K562 (cell line): ENCODE measurements around the gene PAH. TPM values are rescaled to one million over a fixed set of nuclear protein-coding genes. Genes with fewer than 3 reads are reported as not detected.

Experiments
- ATAC-seq: fragments of 200-7000 bp; cut with Tn5 transposase; 3 replicates; pipeline ENCODE4 v1.9.1; 2020; ENCODE audit warnings: moderate library complexity
- BruUV-seq: library from RNA; stranded (reverse); fragments of 400-500 nt; replicated peaks from 2 replicates; lab custom pipeline; 2021; lab: Mats Ljungman, UMichigan
- CTCF ChIA-PET: fragments of 300-600 bp; formaldehyde crosslinking; extraction: SDS; loops from one replicate; lab custom pipeline; 2021; ENCODE audit warnings: low intra/inter-chr PET ratio; lab: Yijun Ruan, JAX
- POLR2A ChIA-PET: fragments of 300-600, 350-650 bp; sonication (Branson Sonifier 250); formaldehyde crosslinking; extraction: SDS; loops from one replicate; lab custom pipeline; 2021; ENCODE audit warnings: antibody characterized with exemption, inconsistent platforms; lab: Yijun Ruan, JAX
- DNase-seq, 4 experiments: peaks; one replicate each; pipeline versions ENCODE4 v3.0.0 to v3.0.0-alpha.2; 2011 to 2018; ENCODE audit warnings: low spot score in 3 of 4, mixed read lengths in 3 of 4; ENCODE audit errors: extremely low read depth in 1 of 4
- FAIRE-seq: peaks from 2 replicates; lab custom pipeline; 2011; peaks lifted over from hg19 to GRCh38; lab: Jason Lieb, UNC
- H2AFZ ChIP-seq: 2 replicates; pipeline ENCODE4 v1.6.0; 2011; ENCODE audit warnings: low read depth, low read length, control low read depth, inconsistent platforms
- H3K27ac ChIP-seq: fragments of 200-600 bp; 3 replicates; pipeline ENCODE4 v1.8.0; 2011; ENCODE audit warnings: low read depth, mild to moderate bottlenecking, control low read depth, inconsistent platforms, low read length, moderate library complexity, mixed read lengths; ENCODE audit errors: extremely low read depth
- H3K27me3 ChIP-seq, 2 experiments: fragments of 300-600 bp in 1 of 2; 2 replicates in 1 of 2; 3 replicates in 1 of 2; pipeline versions ENCODE4 v1.6.0 to v1.8.0; 2011; ENCODE audit warnings: inconsistent platforms in 2 of 2, low read length in 2 of 2, mild to moderate bottlenecking in 1 of 2, mixed read lengths in 1 of 2, moderate library complexity in 1 of 2; ENCODE audit not compliant: control insufficient read depth in 2 of 2, insufficient read depth in 2 of 2
- H3K36me3 ChIP-seq: fragments of 300-600 bp; 3 replicates; pipeline ENCODE4 v1.8.0; 2011; ENCODE audit warnings: mild to moderate bottlenecking, low read length, inconsistent platforms; ENCODE audit not compliant: control insufficient read depth, insufficient read depth
- H3K4me1 ChIP-seq, 2 experiments: fragments of 200-600 bp in 1 of 2; replicated peaks in 1 of 2; 2 replicates in 1 of 2; 3 replicates in 1 of 2; pipeline versions ENCODE4 v1.5.1 to v1.8.0; 2011; ENCODE audit warnings: inconsistent platforms in 2 of 2, low read length in 2 of 2, mild to moderate bottlenecking in 1 of 2, mixed read lengths in 1 of 2, moderate library complexity in 1 of 2; ENCODE audit not compliant: control insufficient read depth in 2 of 2, insufficient read depth in 2 of 2
- H3K4me2 ChIP-seq: 2 replicates; pipeline ENCODE4 v1.6.1; 2011; ENCODE audit warnings: low read length, control low read depth, inconsistent platforms, mixed read lengths; ENCODE audit not compliant: insufficient read depth
- H3K4me3 ChIP-seq: fragments of 200-600 bp; sonication (generic), shearing (Covaris generic); 2 replicates; pipeline ENCODE4 v1.5.1; 2016; ENCODE audit warnings: control low read depth, inconsistent platforms
- H3K79me2 ChIP-seq: fragments of 200-600 bp; 3 replicates; pipeline ENCODE4 v1.8.0; 2011; ENCODE audit warnings: low read length, inconsistent platforms; ENCODE audit not compliant: control insufficient read depth, insufficient read depth
- H3K9ac ChIP-seq, 2 experiments: 2 replicates each; pipeline versions ENCODE4 v1.6.0 to v1.6.1; 2011; ENCODE audit warnings: low read depth in 2 of 2, low read length in 2 of 2, control low read depth in 1 of 2, inconsistent platforms in 1 of 2, mild to moderate bottlenecking in 1 of 2, mixed read lengths in 1 of 2; ENCODE audit not compliant: insufficient read depth in 1 of 2
- H3K9me1 ChIP-seq: one replicate; pipeline ENCODE4 v1.6.0; 2011; ENCODE audit warnings: inconsistent platforms, mild to moderate bottlenecking, low read length, moderate library complexity; ENCODE audit not compliant: control insufficient read depth, insufficient read depth
- H3K9me3 ChIP-seq: replicated peaks from 2 replicates; pipeline ENCODE4 v1.5.1; 2011; ENCODE audit warnings: low read depth, low read length, inconsistent platforms; ENCODE audit not compliant: control insufficient read depth, insufficient read depth
- H4K20me1 ChIP-seq: replicated peaks from 2 replicates; pipeline ENCODE4 v1.6.1; 2011; ENCODE audit warnings: low read length, inconsistent platforms, mixed read lengths; ENCODE audit not compliant: control insufficient read depth, insufficient read depth
- ARID3A ChIP-seq: IDR thresholded peaks from 2 replicates; pipeline ENCODE4 v1.6.1; 2012; ENCODE audit warnings: low read depth, low read length, improper control_type of control experiment, borderline replicate concordance
- IRF9 ChIP-seq: fragments of 450-650 bp; IDR thresholded peaks from 2 replicates; pipeline ENCODE4 v1.6.1; 2016; ENCODE audit warnings: missing biosample characterization, missing genetic modification characterization
- KHSRP ChIP-seq: fragments of 450-650 bp; IDR thresholded peaks from 2 replicates; pipeline ENCODE4 v1.6.1; 2017
- MNT ChIP-seq, 2 experiments: fragments of 450-650 bp; conservative IDR thresholded peaks; 2 replicates each; pipeline ENCODE4 v1.6.1; 2017; ENCODE audit warnings: mild to moderate bottlenecking in 2 of 2, moderate library complexity in 2 of 2
- MYC ChIP-seq, 2 experiments: fragments of 250-450 bp in 1 of 2; sonication (Bioruptor Pico) in 1 of 2; IDR thresholded peaks; 2 replicates each; pipeline versions ENCODE4 v1.5.1 to v1.6.1; 2012 to 2021; ENCODE audit warnings: low read depth in 2 of 2, borderline replicate concordance in 1 of 2, improper control_type of control experiment in 1 of 2, low read length in 1 of 2, mild to moderate bottlenecking in 1 of 2, moderate library complexity in 1 of 2
- NR3C1 ChIP-seq: sonication (generic); formaldehyde crosslinking; IDR thresholded peaks from 2 replicates; pipeline ENCODE4 v1.8.1; 2022; ENCODE audit warnings: missing genetic modification reagents
- NR4A1 ChIP-seq, 2 experiments: fragments of 250-450 bp in 1 of 2; fragments of 450-650 bp in 1 of 2; sonication (Bioruptor Pico) in 1 of 2; IDR thresholded peaks; 2 replicates each; pipeline versions ENCODE4 v1.4.0 to v1.6.1; 2016 to 2020; ENCODE audit warnings: mild to moderate bottlenecking in 2 of 2, missing compliant biosample characterization in 1 of 2, missing genetic modification characterization in 1 of 2, moderate library complexity in 1 of 2
- RAD21 ChIP-seq, 2 experiments: fragments of 250-450 bp in 1 of 2; fragments of 450-650 bp in 1 of 2; sonication (Bioruptor Pico) in 1 of 2; formaldehyde crosslinking in 1 of 2; IDR thresholded peaks in 1 of 2; conservative IDR thresholded peaks in 1 of 2; 2 replicates each; pipeline versions ENCODE4 v1.4.0 to v1.8.0; 2020 to 2022; ENCODE audit warnings: mild to moderate bottlenecking in 2 of 2, moderate library complexity in 1 of 2
- SMAD1 ChIP-seq: fragments of 150-350 bp; IDR thresholded peaks from 2 replicates; pipeline ENCODE4 v1.6.1; 2014; ENCODE audit warnings: low read length, low read depth; ENCODE audit not compliant: partially characterized antibody
- SMARCA5 ChIP-seq: fragments of 450-650 bp; IDR thresholded peaks from 2 replicates; pipeline ENCODE4 v1.6.1; 2016
- ZNF592 ChIP-seq: fragments of 450-650 bp; IDR thresholded peaks from 2 replicates; pipeline ENCODE4 v1.6.1; 2017; ENCODE audit warnings: antibody characterized with exemption, mild to moderate bottlenecking
- WGBS: fragments of 100-300 bp; shearing (Covaris generic); methylation state at CpG from one replicate; pipeline ENCODE4 v1.1.6; 2016; ENCODE audit warnings: low coverage, mixed read lengths; ENCODE audit not compliant: insufficient coverage; ENCODE audit errors: missing lambda C conversion rate; 5-methylcytosine and 5-hydroxymethylcytosine counted together
- in situ Hi-C: fragments of 300-500 bp; cut with MboI; formaldehyde crosslinking; loops from 4 replicates; pipeline ENCODE4 v1.15.0; 2018; ENCODE audit warnings: inconsistent platforms, mixed read lengths
- intact Hi-C: fragments of 100-400 bp; cut with micrococcal nuclease; formaldehyde crosslinking; loops from 2 replicates; pipeline ENCODE4 v1.14.2; 2022
- polyA plus RNA-seq, 8 experiments: library from polyadenylated mRNA; depleted of rRNA in 4 of 8; stranded (reverse) in 5 of 8; unstranded in 3 of 8; fragments of >200 nt; fragmentation: Nextera tagmentation in 2 of 8; fragmentation: Illumina TruSeq in 1 of 8; extraction: Ambion mirVana in 2 of 8; extraction: Trizol in 1 of 8; gene quantifications; 2 replicates each; pipeline versions ENCODE4 v1.2.1 to v1.2.3, GENCODE V29; 2011 to 2014; ENCODE audit warnings: inconsistent platforms in 1 of 8, missing spikeins in 1 of 8
- total RNA-seq, 7 experiments: library from RNA; depleted of rRNA in 6 of 7; stranded (reverse); fragments of >200 nt in 6 of 7; fragmentation: Illumina TruSeq in 2 of 7; extraction: Trizol in 2 of 7; gene quantifications; 2 replicates each; pipeline versions ENCODE4 v1.2.1 to v1.2.3, GENCODE V29; 2011 to 2021; ENCODE audit warnings: low replicate concordance in 1 of 7

Gene PAH
- total and polyA plus RNA-seq, 9 of the 15 experiments (the other 6 are each of a cell fraction or from before 2014, with no cell fraction given): 0.13 to 0.75 (median 0.69) TPM; not detected in 6

- Histone ChIP-seq H4K20me1 (no peaks in the 10 kb centered on the region), H2AFZ (no peak overlapping the region), H3K4me3 (no peak overlapping the region), H3K27me3 (no peaks in the 10 kb centered on the region), H3K27ac (no peak overlapping the region), H3K9me3 (no peaks in the 10 kb centered on the region), H3K36me3 (no peaks in the 10 kb centered on the region), H3K9ac (no peak overlapping the region), H3K79me2 (no peaks in the 10 kb centered on the region), H3K4me1 (no peaks in the 10 kb centered on the region), H3K4me2 (no peak overlapping the region), H3K9me1 (no peaks in the 10 kb centered on the region)
- under 1% methylated on average over 6 of the region's 6 CpGs for WGBS
- POLR2A ChIA-PET: interaction anchor here (0.7 kb wide), 1 partner anchor 1042 kb away, joined by 3 read pairs; no protein-coding TSS in a partner anchor
- CTCF ChIA-PET: interaction anchor here (0.7 to 1.8 kb wide), 3 partner anchors 893 to 1038 kb away, joined by 3 read pairs; no protein-coding TSS in a partner anchor
- intact Hi-C loops (loop anchor here (1.0 to 10.0 kb wide), 3 partner anchors 636 to 894 kb away; no protein-coding TSS in a partner anchor), in situ Hi-C loops (loop anchor here (25.0 kb wide), 1 partner anchor 1399 kb away; the partner anchor contains the start of gene ARL1)
- no TSS peak for BruUV-seq
- ATAC-seq: peak; percentile 88
- FAIRE-seq: peak; percentile 64
- DNase-seq: peak; percentile 43 to 57 (median 45)
- TF ChIP-seq IRF9: no peak
- no peak for TF ChIP-seq SMAD1
- TF ChIP-seq ARID3A: no peak
- no peak for TF ChIP-seq KHSRP
- TF ChIP-seq NR3C1 (CRISPR knock-in tag): no peak
- no peak for TF ChIP-seq SMARCA5
- peak; percentile 57 to 66 for TF ChIP-seq RAD21 (CRISPR knock-in tag; conservative IDR thresholded peaks at IDR 0.05 in 1 of 2, IDR thresholded peaks at IDR 0.05 in 1 of 2)
- no peak for TF ChIP-seq NR4A1 (CRISPR knock-in tag; IDR thresholded peaks at IDR 0.05)
- TF ChIP-seq NR4A1 (tag; IDR thresholded peaks at IDR 0.05): no peak
- TF ChIP-seq MYC (IDR thresholded peaks at IDR 0.05; ENCODE audit: low read depth, low read length): no peak
- TF ChIP-seq MYC (CRISPR knock-in tag; IDR thresholded peaks at IDR 0.05; ENCODE audit: borderline replicate concordance, low read depth): no peak
- no peak for TF ChIP-seq MNT (conservative IDR thresholded peaks at IDR 0.05)
- TF ChIP-seq ZNF592: no peak
Observed at GRCh38 chr12:102811110-102811737, 105.8 kb downstream of the PAH start.
